Skin of body (tissue), 2 donors: ENCODE data around the gene SPATA4. TPM values are rescaled to one million over a fixed set of nuclear protein-coding genes. Genes with fewer than 3 reads are reported as not detected.

Experiments used
- DNase-seq: peaks from one replicate; lab custom pipeline; 2025; lab: John Stamatoyannopoulos, UW
- total RNA-seq: library from RNA; depleted of rRNA; stranded (reverse); fragments of >200 nt; gene quantifications from one replicate; pipeline ENCODE4 v1.2.3, GENCODE V29; 2014

SPATA4 gene
- total RNA-seq, 1 donor from 2014 or later, result 0.10 TPM

DNA sequence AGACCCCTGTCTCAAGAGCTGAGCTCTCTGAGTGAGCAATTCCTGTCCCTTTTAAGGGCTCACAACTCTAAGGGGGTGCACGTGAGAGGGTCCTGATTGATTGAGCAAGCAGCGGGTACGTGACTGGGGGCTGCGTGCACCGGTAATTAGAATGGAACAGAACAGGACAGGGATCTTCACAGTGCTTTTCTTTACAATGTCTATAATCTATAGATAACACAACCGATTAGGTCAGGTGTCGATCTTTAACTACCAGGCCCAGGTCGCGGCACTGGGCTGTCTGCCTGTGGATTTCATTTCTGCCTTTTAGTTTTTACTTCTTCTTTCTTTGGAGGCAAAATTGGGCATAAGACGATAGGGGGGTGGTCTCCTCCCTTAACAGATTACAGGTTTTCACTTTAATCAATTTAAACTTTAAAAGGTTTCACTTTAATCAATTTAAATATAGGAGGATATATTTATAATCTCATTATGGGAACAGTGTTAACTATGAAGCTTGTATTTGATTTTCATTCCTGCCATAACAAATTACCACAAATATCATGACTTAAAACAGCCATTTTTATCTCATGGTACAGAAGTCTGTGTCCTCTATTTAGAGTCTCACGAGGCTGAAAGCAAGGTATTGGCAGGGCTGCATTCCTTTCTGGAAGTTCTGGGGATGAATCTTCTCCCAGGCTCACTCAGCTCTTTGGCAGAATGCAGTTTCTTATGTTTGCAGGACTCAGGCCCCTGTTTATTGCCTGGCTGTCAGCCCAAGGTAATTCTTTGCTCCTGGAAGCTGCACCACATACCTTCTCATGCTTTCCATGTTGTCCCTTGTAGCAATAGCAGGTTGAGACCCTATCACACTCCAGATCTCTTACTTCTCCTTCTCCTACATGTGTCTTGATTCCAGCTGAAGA lies 5.2 kb downstream of the SPATA4 start:
- DNase-seq, result no peak

DNA sequence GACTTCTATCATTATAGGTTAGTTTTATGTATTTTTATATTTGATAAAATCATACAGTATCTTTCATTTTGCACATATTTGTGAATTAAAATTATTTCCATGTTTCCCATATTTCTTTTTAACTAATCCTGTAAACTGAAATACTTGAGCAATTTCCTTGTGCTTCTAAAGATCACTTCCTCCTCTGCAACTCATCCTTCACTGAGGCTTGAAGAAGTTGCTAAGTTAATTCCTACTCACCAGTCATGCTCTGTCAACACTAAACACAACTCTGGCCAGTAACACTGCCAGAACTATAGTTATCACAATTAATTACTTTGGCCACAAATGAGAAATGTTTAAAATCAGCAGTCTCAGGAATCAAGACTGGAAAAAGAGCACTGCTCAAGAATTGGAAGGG lies 6.7 kb downstream of the SPATA4 start:
- DNase-seq, result no peak

DNA sequence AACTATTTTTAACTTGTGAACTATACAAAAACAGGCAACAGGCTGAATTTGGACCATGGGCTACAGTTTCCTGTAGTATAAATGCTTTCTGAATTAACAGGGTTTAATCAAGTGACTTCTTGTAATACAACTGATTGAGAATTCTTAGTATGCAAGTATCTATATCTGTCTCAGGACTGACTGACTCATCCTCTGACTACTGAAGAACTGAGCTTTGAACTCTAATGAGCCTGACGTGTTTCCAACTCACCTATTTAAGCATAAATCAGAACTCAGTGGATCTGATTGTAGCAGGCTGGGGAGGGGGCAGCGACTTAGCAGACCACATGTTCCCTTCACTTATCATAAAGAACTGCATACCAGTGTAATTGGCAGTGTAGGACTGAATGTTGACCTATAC lies 7.8 kb downstream of the SPATA4 start:
- DNase-seq, result no peak

DNA sequence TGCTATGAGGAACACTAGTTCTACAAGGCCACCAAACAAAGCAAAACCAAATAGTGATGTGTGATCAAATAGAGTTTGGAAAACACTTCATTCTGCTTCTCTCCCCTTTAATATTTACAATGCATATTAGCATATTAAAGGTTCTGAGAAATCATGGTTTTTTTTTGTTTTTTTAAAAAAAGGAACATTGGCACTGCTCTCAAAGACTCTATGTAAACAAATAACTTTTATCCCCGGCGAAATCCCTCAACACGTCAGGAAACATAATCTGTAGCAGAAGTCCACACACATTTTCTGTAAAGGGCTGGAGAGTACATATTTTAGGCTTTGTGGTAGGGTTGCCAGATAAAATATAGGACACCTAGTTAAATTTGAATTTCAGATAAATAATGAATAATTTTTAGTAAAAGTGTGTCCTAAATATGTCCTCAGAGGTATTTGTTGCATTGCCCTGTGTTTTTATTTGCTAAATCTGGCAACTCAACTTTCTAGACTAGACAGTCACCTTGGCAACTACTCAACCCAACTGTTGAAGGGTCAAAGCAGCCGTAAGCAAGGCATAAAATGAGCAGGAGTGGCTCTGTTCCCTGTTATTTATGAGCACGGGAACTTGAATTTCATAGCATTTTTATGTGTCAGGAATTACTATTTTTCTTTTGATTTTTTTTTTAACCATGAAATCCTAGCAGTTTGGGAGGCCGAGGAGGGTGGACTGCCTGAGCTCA lies 8.6 kb downstream of the SPATA4 start:
- no peak for DNase-seq

DNA sequence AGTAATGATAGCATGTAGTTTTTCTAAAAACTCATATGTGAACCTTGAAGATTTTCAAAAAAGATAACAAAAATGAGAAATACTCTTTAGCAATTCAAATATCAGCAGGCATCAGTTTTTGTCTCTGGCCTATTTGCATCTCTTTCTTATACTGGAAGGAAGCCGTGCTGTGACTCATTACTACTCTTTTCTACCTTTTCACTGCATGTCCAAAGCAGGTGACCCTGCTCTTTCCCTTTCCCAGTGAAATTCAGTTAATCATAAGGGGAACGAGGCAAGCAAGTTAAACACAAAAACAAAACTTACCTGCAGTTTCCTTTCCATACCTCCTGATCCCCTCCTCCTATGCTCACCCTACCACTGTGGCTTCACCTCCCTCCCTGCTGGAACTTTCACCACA lies 9.3 kb downstream of the SPATA4 start:
- DNase-seq, result no peak

DNA sequence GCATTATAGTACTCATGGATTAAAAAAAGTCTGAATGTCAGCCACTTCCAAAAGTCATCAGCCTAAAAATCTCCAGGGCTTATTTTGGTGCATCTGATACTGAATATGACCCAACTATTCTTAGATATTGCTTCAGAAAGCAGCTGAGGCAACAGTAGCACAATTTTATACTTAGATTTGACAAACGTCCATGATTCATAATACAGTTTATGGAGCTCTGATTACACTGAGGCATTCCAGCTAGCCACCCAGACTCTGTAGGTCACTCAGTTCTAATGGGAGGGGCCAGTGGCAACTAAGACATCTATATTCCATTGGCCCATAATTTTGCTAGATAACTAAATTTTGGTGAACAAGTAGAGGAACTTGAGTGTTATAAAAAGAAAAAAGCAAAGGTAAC lies 10.3 kb downstream of the SPATA4 start:
- no peak for DNase-seq

DNA sequence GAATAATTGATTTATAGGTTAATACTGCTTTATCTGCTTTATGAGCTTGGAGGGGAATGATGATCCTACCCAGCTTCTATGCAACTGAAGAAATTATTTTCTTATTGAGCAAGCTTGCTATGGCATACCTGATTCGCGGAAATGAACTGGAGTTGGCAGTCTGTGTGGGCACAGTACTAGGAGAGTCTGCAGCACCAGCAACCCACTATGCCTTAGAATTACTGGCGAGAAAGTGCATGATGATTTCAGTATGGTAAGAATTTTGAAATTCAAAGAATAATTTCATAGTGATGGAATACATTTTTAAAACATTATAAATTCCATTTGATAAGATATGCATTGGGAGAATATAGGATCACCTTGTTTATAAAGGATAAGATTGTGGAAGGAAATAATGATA lies 32.3 kb downstream of the SPATA4 start:
- no peak for DNase-seq

DNA sequence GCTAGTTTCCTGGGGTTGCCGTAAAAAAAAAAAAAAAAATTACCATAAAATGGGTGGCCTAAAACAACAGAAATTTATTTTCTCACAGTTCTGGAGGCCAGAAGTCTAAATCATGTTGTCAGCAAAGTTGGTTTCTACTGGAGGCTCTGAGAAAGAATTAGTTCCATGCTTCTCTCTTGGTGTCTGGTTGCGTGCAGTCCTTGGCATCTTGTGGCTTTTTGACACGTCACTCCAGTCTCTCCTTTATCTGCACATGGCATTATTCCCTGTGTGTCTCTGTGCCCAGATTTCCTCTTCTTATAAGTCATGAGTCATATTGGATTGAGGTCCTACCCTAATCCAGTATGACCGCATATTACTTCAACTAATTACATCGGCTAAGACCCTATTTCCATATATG lies 38.7 kb downstream of the SPATA4 start:
- no peak for DNase-seq

DNA sequence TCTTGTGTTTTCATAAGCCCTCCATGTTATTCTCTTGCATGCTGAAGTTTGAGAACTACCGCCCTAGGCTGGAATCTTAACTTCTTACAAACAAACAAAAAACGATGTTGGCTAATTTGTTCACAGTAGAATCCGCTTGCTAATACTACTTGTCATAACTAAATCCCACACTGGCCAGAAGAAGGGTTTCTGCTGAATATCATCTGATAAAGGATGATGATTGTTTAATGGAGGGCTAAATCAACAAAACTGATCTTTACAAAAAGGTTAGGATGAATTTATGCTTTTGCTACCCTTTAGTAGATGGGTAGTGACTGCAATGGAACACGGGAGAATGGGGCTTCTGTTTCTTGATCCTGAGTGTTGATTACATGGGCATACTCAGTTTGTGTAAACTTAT lies 42.3 kb downstream of the SPATA4 start:
- DNase-seq, result no peak

DNA sequence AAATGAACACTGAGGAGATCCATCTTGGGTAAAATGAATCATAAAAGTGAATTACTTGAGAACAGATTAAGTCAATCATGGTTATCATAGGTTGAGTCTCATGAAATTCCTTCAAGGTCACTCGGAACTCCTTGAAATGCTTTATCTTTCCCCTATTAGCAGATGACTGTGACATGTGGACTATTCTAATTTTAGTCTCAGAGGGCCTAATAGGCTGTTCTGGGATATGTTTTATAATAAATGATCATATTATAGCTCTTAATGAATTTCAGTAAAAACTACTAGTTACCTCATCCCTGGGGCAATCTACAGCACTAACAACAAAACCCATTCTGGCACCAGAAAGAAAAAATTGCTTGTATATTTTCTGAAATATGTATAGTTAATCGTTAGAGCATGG lies 44.7 kb downstream of the SPATA4 start:
- DNase-seq, result no peak

DNA sequence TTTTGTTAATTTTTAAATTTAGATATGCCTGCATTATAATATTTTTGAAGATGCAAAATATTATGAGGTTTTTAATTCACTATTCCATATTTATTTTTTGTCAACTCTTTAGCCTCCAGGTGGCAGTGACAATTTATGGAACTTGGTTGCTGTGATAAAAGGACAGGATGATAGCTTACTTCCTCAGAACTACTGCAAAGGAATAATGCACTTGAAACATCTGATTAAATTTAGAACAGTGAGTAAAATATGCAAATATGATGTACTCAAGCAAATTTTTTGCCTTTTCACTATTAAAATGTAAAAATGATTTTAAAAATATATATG lies 45.1 kb downstream of the SPATA4 start:
- no peak for DNase-seq

DNA sequence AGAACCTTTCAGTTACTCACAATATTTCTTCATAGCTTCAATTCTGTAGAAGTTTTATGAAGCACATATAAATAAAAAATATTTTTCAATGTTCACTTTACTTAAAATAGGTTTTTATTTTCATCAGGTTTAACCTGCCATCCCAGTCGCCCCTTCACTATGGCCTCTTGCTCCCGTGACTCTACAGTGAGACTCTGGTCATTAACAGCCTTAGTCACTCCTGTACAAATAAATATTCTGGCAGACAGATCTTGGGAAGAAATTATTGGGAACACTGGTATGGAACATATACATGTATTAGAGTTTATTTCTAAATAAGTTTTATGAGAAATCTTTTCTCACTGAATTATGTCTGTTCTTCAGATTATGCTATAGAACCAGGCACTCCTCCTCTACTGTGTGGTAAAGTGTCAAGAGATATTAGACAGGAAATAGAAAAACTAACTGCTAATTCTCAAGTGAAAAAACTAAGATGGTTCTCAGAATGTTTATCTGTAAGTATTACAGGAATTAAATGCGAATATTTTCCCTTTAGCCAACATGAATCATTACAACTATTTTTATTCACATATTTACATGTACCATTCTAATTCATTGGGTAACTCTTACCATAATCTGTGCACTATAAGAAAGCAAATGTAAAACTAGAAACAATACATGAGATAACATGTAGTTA lies 45.6 kb downstream of the SPATA4 start:
- no peak for DNase-seq

DNA sequence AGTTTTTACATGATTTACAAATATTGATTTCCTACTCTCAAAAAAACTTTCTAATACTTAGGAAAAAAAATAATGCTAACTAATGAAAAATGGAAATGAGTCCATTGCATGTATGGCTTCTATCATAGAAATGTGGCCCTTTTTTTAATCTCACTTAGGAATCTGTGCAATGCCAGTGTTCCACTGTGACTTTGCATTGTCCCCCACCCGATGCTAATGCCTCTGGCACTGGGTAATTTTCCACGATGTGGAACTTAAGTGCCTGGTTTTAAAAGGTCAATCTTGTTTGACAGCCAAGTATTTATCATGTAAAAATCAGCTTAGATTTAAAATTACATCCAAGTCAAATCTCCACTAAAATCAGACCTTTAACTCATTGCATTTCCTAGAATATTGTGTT lies 53.1 kb downstream of the SPATA4 start:
- DNase-seq, result no peak

DNA sequence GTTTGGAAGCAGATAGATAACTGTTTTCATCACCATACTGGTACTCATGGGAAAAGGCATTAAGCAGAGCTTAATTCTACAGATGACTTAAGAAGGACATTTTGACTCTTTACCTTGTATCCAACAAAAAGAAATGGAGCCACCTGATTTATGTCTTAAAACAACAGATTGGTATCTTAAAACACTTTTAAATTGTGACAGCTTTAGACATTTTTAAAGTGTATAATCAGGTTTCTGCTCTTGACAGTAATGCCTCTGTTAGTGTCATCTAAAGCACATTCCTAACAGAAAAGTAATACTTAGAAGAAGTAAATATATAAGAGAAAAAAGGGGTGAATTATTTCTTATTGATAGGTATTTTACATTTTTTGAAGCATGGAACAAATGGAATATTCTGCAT lies 55.9 kb downstream of the SPATA4 start:
- DNase-seq, result no peak

DNA sequence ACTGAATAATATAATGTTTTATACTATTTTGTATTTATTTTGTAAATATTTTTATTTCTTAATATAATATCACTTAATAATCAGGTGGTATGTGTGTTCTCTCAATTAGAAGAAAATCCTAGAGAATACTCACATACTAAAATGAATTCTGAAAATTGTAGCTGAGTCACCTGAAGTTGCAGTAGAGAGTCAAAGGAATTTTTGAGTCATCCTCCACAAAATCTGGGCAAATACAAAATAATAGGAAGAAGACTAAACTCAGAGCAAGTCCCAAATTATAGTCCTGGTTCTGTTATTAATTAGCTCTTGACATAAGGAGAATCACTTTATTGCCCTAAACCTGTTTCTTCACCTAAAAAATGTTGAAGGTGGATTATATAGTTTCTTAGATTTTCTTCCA lies 57.8 kb downstream of the SPATA4 start:
- DNase-seq, result no peak

DNA sequence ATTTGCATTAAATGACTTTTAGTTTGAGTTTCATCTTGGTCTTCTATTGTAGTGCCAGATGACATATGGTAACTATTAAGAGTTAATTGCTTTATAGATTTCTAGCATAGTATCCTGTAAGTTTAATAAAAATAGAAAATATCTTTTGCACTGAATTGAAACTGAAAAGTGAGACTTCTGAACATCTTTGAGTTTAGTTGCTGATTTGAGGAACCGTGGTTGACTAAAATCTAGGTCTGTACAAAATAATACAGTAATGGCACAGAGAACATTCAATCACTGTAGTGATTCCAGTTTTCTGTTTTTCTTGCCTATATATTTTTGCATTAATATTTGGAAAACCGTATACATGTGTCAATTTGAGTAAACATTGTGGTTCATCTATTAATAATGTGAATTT lies 60.7 kb downstream of the SPATA4 start:
- DNase-seq, result no peak

Other genes starting within 250 kb of the SPATA4 start
- gene WDR17, start 129.7 kb downstream of the SPATA4 start, total RNA-seq, result 1.8 TPM
- 18.6 TPM for gene ASB5, start 73.6 kb upstream of the SPATA4 start, total RNA-seq
- gene SPCS3, start 124.4 kb upstream of the SPATA4 start, total RNA-seq, result 72.3 TPM